Measurements from ENCODE around the gene MYEOV.

MYEOV gene

GRCh38 chr11:69286374-69287371, 7.3 kb upstream of the MYEOV start:
- Histone ChIP-seq H3K4me3 (ENCODE audit: insufficient read depth, low read depth, low read length) (no peak overlapping the region), H3K4me1 (ENCODE audit: control insufficient read depth, insufficient read depth, low read length) (peaks cover 17% of the 10 kb centered on the region), H3K36me3 (ENCODE audit: control insufficient read depth, insufficient read depth, low read length) (no peaks in the 10 kb centered on the region), H3K27ac (ENCODE audit: insufficient read depth, low read depth, low read length, poor library complexity, severe bottlenecking) (no peak overlapping the region), H3K27me3 (ENCODE audit: control insufficient read depth, insufficient read depth, low read length, poor library complexity, severe bottlenecking) (no peaks in the 10 kb centered on the region), H3K9me3 (ENCODE audit: control insufficient read depth, low read length) (no peaks in the 10 kb centered on the region)
- 66 to 69% methylated on average over 38 of the region's 38 CpGs for WGBS, 2 experiments

GRCh38 chr11:69287968-69288882, 5.7 kb upstream of the MYEOV start:
- Histone ChIP-seq H3K27ac (ENCODE audit: insufficient read depth, low read depth, low read length, poor library complexity, severe bottlenecking) (no peak overlapping the region), H3K4me1 (ENCODE audit: control insufficient read depth, insufficient read depth, low read length) (peaks cover 17% of the 10 kb centered on the region), H3K9me3 (ENCODE audit: control insufficient read depth, low read length) (no peaks in the 10 kb centered on the region), H3K27me3 (ENCODE audit: control insufficient read depth, insufficient read depth, low read length, poor library complexity, severe bottlenecking) (no peaks in the 10 kb centered on the region), H3K4me3 (ENCODE audit: insufficient read depth, low read depth, low read length) (no peak overlapping the region), H3K36me3 (ENCODE audit: control insufficient read depth, insufficient read depth, low read length) (no peaks in the 10 kb centered on the region)
- WGBS, 2 experiments, result 90% methylated on average over 20 of the region's 20 CpGs

GRCh38 chr11:69288883-69289242, 5.1 kb upstream of the MYEOV start:
- Histone ChIP-seq H3K9me3 (ENCODE audit: control insufficient read depth, low read length) (no peaks in the 10 kb centered on the region), H3K4me3 (ENCODE audit: insufficient read depth, low read depth, low read length) (no peak overlapping the region), H3K36me3 (ENCODE audit: control insufficient read depth, insufficient read depth, low read length) (no peaks in the 10 kb centered on the region), H3K27ac (ENCODE audit: insufficient read depth, low read depth, low read length, poor library complexity, severe bottlenecking) (no peak overlapping the region), H3K27me3 (ENCODE audit: control insufficient read depth, insufficient read depth, low read length, poor library complexity, severe bottlenecking) (no peaks in the 10 kb centered on the region), H3K4me1 (ENCODE audit: control insufficient read depth, insufficient read depth, low read length) (peaks cover 17% of the 10 kb centered on the region)
- WGBS, 2 experiments, result 80 to 82% methylated on average over 2 of the region's 2 CpGs

GRCh38 chr11:69290806-69291205, 3.1 kb upstream of the MYEOV start:
- Histone ChIP-seq H3K36me3 (ENCODE audit: control insufficient read depth, insufficient read depth, low read length) (no peaks in the 10 kb centered on the region), H3K4me1 (ENCODE audit: control insufficient read depth, insufficient read depth, low read length) (peaks cover 17% of the 10 kb centered on the region), H3K4me3 (ENCODE audit: insufficient read depth, low read depth, low read length) (no peak overlapping the region), H3K9me3 (ENCODE audit: control insufficient read depth, low read length) (no peaks in the 10 kb centered on the region), H3K27me3 (ENCODE audit: control insufficient read depth, insufficient read depth, low read length, poor library complexity, severe bottlenecking) (no peaks in the 10 kb centered on the region), H3K27ac (ENCODE audit: insufficient read depth, low read depth, low read length, poor library complexity, severe bottlenecking) (no peak overlapping the region)
- 89 to 94% methylated on average over 3 of the region's 3 CpGs for WGBS, 2 experiments

GRCh38 chr11:69291459-69292110, 2.4 kb upstream of the MYEOV start:
- Histone ChIP-seq H3K27me3 (ENCODE audit: control insufficient read depth, insufficient read depth, low read length, poor library complexity, severe bottlenecking) (no peaks in the 10 kb centered on the region), H3K4me1 (ENCODE audit: control insufficient read depth, insufficient read depth, low read length) (peaks cover 11% of the 10 kb centered on the region), H3K9me3 (ENCODE audit: control insufficient read depth, low read length) (no peaks in the 10 kb centered on the region), H3K4me3 (ENCODE audit: insufficient read depth, low read depth, low read length) (no peak overlapping the region), H3K27ac (ENCODE audit: insufficient read depth, low read depth, low read length, poor library complexity, severe bottlenecking) (no peak overlapping the region), H3K36me3 (ENCODE audit: control insufficient read depth, insufficient read depth, low read length) (no peaks in the 10 kb centered on the region)
- WGBS, 2 experiments, result 92 to 93% methylated on average over 4 of the region's 4 CpGs

- Histone ChIP-seq H3K36me3 (ENCODE audit: control insufficient read depth, insufficient read depth, low read length) (no peaks in the 10 kb centered on the region), H3K4me3 (ENCODE audit: insufficient read depth, low read depth, low read length) (no peak overlapping the region), H3K27me3 (ENCODE audit: control insufficient read depth, insufficient read depth, low read length, poor library complexity, severe bottlenecking) (no peaks in the 10 kb centered on the region), H3K27ac (ENCODE audit: insufficient read depth, low read depth, low read length, poor library complexity, severe bottlenecking) (no peak overlapping the region), H3K4me1 (ENCODE audit: control insufficient read depth, insufficient read depth, low read length) (peaks cover 5% of the 10 kb centered on the region), H3K9me3 (ENCODE audit: control insufficient read depth, low read length) (no peaks in the 10 kb centered on the region)
- WGBS, 2 experiments, result 55 to 61% methylated on average over 8 of the region's 8 CpGs
These were observed 1.7 kb upstream of the MYEOV start for GRCh38 chr11:69292221-69292648.

- Histone ChIP-seq H3K9me3 (ENCODE audit: control insufficient read depth, low read length) (no peaks in the 10 kb centered on the region), H3K4me3 (ENCODE audit: insufficient read depth, low read depth, low read length) (no peak overlapping the region), H3K27me3 (ENCODE audit: control insufficient read depth, insufficient read depth, low read length, poor library complexity, severe bottlenecking) (no peaks in the 10 kb centered on the region), H3K36me3 (ENCODE audit: control insufficient read depth, insufficient read depth, low read length) (no peaks in the 10 kb centered on the region), H3K27ac (ENCODE audit: insufficient read depth, low read depth, low read length, poor library complexity, severe bottlenecking) (no peak overlapping the region), H3K4me1 (ENCODE audit: control insufficient read depth, insufficient read depth, low read length) (peaks cover 5% of the 10 kb centered on the region)
- WGBS, 2 experiments, result 58 to 60% methylated on average over 8 of the region's 8 CpGs
These were observed 868 bp upstream of the MYEOV start for GRCh38 chr11:69293087-69293486.

GRCh38 chr11:69294571-69295078, 670 bp downstream of the MYEOV start:
- peaks cover 5% of the 10 kb centered on the region for H3K4me1 ChIP-seq (ENCODE audit: control insufficient read depth, insufficient read depth, low read length)
- no peak overlapping the region for H3K27ac ChIP-seq (ENCODE audit: insufficient read depth, low read depth, low read length, poor library complexity, severe bottlenecking)
- H3K4me3 ChIP-seq (ENCODE audit: insufficient read depth, low read depth, low read length), result no peak overlapping the region
- 93 to 94% methylated on average over 8 of the region's 8 CpGs for WGBS, 2 experiments
- no peaks in the 10 kb centered on the region for H3K27me3 ChIP-seq (ENCODE audit: control insufficient read depth, insufficient read depth, low read length, poor library complexity, severe bottlenecking)
- no peaks in the 10 kb centered on the region for H3K9me3 ChIP-seq (ENCODE audit: control insufficient read depth, low read length)
- no peaks in the 10 kb centered on the region for H3K36me3 ChIP-seq (ENCODE audit: control insufficient read depth, insufficient read depth, low read length)

GRCh38 chr11:69295079-69295994, 1.4 kb downstream of the MYEOV start:
- WGBS, 2 experiments, result 92 to 93% methylated on average over 31 of the region's 31 CpGs
- Histone ChIP-seq H3K27me3 (ENCODE audit: control insufficient read depth, insufficient read depth, low read length, poor library complexity, severe bottlenecking) (no peaks in the 10 kb centered on the region), H3K4me3 (ENCODE audit: insufficient read depth, low read depth, low read length) (no peak overlapping the region), H3K4me1 (ENCODE audit: control insufficient read depth, insufficient read depth, low read length) (peaks cover 5% of the 10 kb centered on the region), H3K27ac (ENCODE audit: insufficient read depth, low read depth, low read length, poor library complexity, severe bottlenecking) (no peak overlapping the region), H3K36me3 (ENCODE audit: control insufficient read depth, insufficient read depth, low read length) (no peaks in the 10 kb centered on the region), H3K9me3 (ENCODE audit: control insufficient read depth, low read length) (no peaks in the 10 kb centered on the region)

All from ectodermal cell (in vitro differentiated cells).